Measurements from ENCODE around the gene PLD5. TPM values are rescaled to one million over a fixed set of nuclear protein-coding genes. Genes with fewer than 3 reads are reported as not detected.

Gene PLD5
- polyA plus RNA-seq, 3 donors, result not detected

GRCh38 chr1:242542271-242542670 lies 17.8 kb upstream of the PLD5 start:
- Histone ChIP-seq H3K27ac (ENCODE audit: low read depth in 1 of 2, low read length in 2 of 2) (no peak overlapping the region), H3K4me2 (replicated peaks; ENCODE audit: extremely low read depth, low read length, poor library complexity, severe bottlenecking) (no peak overlapping the region), H3K4me1 (ENCODE audit: control insufficient read depth in 1 of 2, insufficient read depth in 2 of 2, low read length in 2 of 2) (no peaks in the 10 kb centered on the region), H3K9me3 (replicated peaks in 1 of 2; ENCODE audit: control insufficient read depth in 1 of 2, insufficient read depth in 1 of 2, low read length in 2 of 2) (peaks cover 0 to 3% of the 10 kb centered on the region in 2 donors), H3K4me3 (replicated peaks in 1 of 3; ENCODE audit: low read depth in 2 of 3, low read length in 3 of 3) (no peak overlapping the region), H3K9ac (ENCODE audit: insufficient read depth, low read length, poor library complexity, severe bottlenecking) (no peak overlapping the region), H3K27me3 (ENCODE audit: control insufficient read depth in 2 of 2, insufficient read depth in 2 of 2, low read length in 2 of 2) (no peaks in the 10 kb centered on the region), H3K36me3 (replicated peaks in 1 of 2; ENCODE audit: control insufficient read depth in 1 of 2, insufficient read depth in 2 of 2, low read length in 2 of 2) (no peaks in the 10 kb centered on the region), H4K20me1 (ENCODE audit: insufficient read depth, low read length) (no peaks in the 10 kb centered on the region), H2AFZ (ENCODE audit: insufficient read depth, low read depth, low read length, poor library complexity, severe bottlenecking) (no peak overlapping the region), H3K79me2 (ENCODE audit: insufficient read depth, low read length) (no peaks in the 10 kb centered on the region)
- DNase-seq, result no peak
- TF ChIP-seq CTCF (IDR thresholded peaks at IDR 0.05), result no peak
- intact Hi-C loops (cut with micrococcal nuclease), result no loop called here
- no CpG with 5 or more reads among the region's 2 CpGs for WGBS (ENCODE audit: insufficient coverage)
- Mint-ChIP-seq H3K27me3 (ENCODE audit: low read depth in 3 of 3) (no peaks in the 10 kb centered on the region), H3K4me3 (no peak overlapping the region), H3K4me1 (no peaks in the 10 kb centered on the region), H3K27ac (no peak overlapping the region), H3K36me3 (no peaks in the 10 kb centered on the region), H3K9me3 (peaks cover 0 to 9% (median 3%) of the 10 kb centered on the region in 7 donors)

DNA sequence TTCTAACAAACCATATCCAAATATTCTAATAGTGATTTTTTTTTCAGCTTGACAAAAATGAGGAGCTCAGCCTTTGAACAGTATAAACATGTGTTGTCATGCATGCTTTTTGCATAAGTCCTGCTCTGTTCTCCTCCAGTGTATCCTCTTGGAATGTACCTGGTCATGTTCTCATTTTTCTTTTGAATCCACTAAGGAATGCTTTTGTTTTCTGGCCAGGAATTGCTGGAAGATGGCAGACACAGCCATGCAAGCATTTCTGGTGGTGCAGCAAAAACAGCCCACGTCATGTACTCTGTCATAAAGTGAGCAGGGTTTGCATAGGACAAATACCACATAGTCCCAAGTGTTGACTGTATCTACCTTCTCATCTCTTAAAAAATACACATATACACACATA lies 11.5 kb upstream of the PLD5 start:
- Histone ChIP-seq H3K36me3 (replicated peaks in 1 of 2; ENCODE audit: control insufficient read depth in 1 of 2, insufficient read depth in 2 of 2, low read length in 2 of 2) (no peaks in the 10 kb centered on the region), H2AFZ (ENCODE audit: insufficient read depth, low read depth, low read length, poor library complexity, severe bottlenecking) (no peak overlapping the region), H4K20me1 (ENCODE audit: insufficient read depth, low read length) (no peaks in the 10 kb centered on the region), H3K4me2 (replicated peaks; ENCODE audit: extremely low read depth, low read length, poor library complexity, severe bottlenecking) (no peak overlapping the region), H3K9me3 (replicated peaks in 1 of 2; ENCODE audit: control insufficient read depth in 1 of 2, insufficient read depth in 1 of 2, low read length in 2 of 2) (peaks cover 0 to 3% of the 10 kb centered on the region in 2 donors), H3K27ac (ENCODE audit: low read depth in 1 of 2, low read length in 2 of 2) (no peak overlapping the region), H3K79me2 (ENCODE audit: insufficient read depth, low read length) (no peaks in the 10 kb centered on the region), H3K9ac (ENCODE audit: insufficient read depth, low read length, poor library complexity, severe bottlenecking) (no peak overlapping the region), H3K4me1 (ENCODE audit: control insufficient read depth in 1 of 2, insufficient read depth in 2 of 2, low read length in 2 of 2) (no peaks in the 10 kb centered on the region), H3K27me3 (ENCODE audit: control insufficient read depth in 2 of 2, insufficient read depth in 2 of 2, low read length in 2 of 2) (no peaks in the 10 kb centered on the region), H3K4me3 (replicated peaks in 1 of 3; ENCODE audit: low read depth in 2 of 3, low read length in 3 of 3) (no peak overlapping the region)
- peaks cover 0 to 2% (median 0%) of the 10 kb centered on the region in 3 donors for H3K27me3 Mint-ChIP-seq (ENCODE audit: low read depth in 3 of 3)
- no peak overlapping the region for H3K27ac Mint-ChIP-seq
- no peaks in the 10 kb centered on the region for H3K4me1 Mint-ChIP-seq
- no peak for DNase-seq
- WGBS (ENCODE audit: insufficient coverage), result 80% methylated on average over 1 of the region's 1 CpG
- peaks cover 0 to 9% (median 3%) of the 10 kb centered on the region in 7 donors for H3K9me3 Mint-ChIP-seq
- TF ChIP-seq CTCF (IDR thresholded peaks at IDR 0.05), result no peak
- H3K4me3 Mint-ChIP-seq, result no peak overlapping the region
- intact Hi-C loops (cut with micrococcal nuclease), result no loop called here
- H3K36me3 Mint-ChIP-seq, result no peaks in the 10 kb centered on the region
